M059J (cell line): ENCODE data around the gene MYL12B. TPM values are rescaled to one million over a fixed set of nuclear protein-coding genes. Genes with fewer than 3 reads are reported as not detected.
"Not testable (repeated sequence)": the region's sequence is repeated elsewhere in the genome, so short reads cannot be mapped to it uniquely, and the experiment has no call there.

Experiments used
- DNase-seq: peaks from one replicate; pipeline ENCODE4 v3.0.0-alpha.2; 2012; ENCODE audit warnings: low read depth
- total RNA-seq: library from RNA; depleted of rRNA; stranded (reverse); fragments of >200 nt; shearing (Covaris generic); gene quantifications from 2 replicates; pipeline ENCODE4 v1.2.3, GENCODE V29; 2014; rRNA removed

Gene MYL12B
- total RNA-seq, 1 experiment from 2014 or later: 528 TPM

DNA sequence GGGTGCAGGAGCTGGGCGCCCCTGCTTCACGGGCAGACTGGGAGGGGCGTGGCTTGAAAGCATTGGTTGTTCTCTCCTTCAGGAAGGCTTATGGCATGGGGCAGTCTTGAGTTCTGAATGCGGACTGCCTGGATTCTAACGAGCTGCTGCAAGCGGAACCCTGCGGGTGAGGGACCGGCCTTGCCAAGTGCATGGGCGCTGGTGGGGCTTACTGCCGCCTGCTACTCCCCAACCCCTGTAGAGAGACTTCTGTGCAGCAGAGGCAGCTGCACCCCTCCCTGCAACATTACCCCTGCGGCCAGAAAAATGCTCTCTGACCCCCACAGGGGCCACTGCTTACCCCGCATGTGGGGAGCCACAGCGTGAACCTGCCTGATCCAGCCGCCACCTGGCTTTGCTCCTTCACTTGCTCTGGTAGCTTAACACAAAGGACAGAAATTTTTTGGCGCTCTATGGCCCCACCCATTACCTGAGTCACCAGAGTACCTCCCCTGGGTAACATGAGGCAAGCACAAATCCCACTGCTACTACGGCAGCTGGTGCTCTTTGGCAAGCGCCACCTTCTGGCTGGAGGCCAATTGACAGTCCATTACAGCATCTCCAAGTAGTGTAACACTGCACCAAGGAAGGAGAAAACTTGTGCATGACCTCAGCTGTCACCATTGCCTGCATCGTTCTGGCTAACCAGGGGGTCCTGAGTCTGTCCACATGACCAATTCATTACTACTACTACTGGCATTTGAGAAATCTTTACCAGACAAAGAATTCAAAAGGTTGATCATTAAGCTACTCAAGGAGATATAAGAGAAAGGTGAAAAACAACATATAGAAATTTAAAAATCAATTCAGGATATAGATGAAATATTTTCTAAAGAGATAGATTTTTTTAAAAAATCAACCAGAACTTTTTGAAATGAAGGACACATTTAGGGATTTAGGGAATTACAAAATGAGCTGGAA, 35.4 kb downstream of the MYL12B start:
- peak; percentile 76 for DNase-seq

DNA sequence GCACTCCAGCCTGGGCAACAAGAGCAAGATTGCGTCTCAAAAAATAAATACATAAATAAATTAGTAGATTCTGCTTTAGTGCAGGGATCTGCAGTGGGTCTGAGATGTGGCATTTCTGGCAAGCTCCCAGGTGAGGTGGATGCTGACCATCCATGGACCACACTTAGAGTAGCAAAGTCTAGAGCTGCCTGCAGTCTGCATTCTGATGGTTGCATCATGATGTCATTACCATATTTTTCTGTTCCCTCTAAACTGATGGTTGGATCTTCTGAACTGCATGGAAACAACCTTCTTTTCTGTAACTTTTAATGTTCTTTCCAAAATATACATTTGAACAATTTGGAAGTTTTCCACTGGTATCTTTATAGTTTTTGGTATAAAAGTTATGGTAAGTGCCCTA, 42.9 kb downstream of the MYL12B start:
- no peak for DNase-seq

DNA sequence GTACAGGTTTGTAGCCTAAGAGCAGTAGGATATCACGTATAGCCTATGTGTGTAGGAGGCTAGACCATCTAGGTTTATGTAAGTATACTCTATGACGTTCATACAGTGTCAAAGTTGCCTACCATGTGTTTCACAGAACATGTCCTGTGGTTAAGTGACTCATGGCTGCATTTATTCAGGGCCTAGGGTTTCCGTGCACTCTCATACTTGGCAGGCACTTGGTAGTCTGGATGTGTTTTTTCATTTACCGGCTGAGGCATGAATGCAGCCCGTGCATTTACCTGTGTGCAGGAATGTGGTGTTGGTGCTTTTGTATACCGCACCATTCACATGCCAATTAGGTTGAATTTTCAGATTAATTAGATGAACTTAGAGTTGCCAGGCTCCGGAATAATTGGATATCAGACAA, 43.4 kb downstream of the MYL12B start:
- DNase-seq: peak; percentile 95

DNA sequence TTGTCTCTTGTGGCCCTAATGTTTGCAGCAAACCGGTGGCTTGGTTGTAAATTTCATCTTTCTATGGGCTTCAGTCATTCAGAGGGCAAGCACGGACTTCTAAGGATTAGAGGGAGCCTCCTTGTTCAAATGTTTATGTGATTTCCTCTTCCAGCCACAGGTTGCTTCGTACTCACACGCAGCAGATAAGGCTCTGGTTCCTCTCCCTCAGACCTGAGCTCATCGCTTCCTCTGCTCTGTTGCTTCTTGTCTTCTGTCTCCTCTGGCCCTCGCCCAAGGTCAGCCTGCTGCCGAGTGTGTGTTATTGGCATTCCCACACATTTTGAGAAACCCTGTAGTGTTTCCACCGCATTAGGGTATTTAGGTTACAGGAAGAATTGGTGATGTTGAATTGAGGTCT, 44.0 kb downstream of the MYL12B start:
- no peak for DNase-seq

DNA sequence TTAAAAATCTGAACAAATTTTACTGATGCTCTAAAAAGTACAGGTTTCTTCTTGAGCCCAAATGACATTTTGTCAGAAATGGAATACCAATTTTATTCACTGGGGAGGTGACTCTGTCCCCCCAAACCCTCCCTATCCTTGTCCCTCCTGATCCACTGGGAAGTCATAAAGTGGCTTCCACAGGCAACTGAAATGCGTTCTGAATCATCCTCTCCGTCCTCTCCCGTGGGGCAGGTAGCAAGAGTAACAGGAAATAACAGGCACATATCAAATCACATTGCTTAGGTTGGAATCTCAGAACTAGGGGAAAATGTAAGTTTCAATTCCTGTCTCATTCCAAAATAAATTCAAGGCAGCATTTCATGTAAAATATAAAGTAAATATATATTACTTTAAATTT, 44.5 kb downstream of the MYL12B start:
- DNase-seq: no peak

DNA sequence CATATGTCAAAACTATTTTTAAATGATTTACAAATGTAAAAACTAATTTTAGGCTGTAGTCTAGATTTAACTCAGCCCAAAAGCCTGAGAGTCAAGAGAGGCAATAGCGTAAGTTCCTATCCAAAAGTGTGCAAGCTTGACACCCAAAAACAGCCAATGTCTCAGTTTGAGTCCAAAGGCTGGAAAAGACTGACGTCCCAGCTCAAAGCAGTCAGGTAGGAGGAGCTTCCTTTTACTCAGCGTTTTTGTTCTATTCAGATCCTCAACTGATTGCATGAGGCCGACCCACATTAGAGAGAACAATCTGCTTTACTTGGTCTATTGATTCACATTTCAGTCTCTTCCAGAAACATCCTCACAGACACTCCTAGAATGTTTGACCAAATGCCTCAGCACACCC, 51.8 kb downstream of the MYL12B start:
- DNase-seq: no peak

DNA sequence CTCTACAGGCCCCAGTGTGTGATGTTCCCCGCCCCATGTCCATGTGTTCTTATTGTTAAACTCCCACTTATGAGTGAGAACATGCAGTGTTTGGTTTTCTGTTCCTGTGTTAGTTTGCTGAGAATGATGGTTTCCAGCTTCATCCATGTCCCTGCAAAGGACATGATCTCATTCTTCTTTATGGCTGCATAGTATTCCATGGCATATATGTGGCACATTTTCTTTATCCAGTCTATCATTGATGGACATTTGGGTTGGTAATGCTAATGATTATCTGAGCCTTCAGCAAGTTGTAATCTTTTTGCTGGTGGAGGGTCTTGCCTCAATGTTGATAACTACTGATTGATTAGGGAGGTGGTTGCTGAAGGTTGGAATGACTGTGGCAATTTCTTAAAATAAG, 53.4 kb downstream of the MYL12B start:
- DNase-seq: not testable (repeated sequence)

DNA sequence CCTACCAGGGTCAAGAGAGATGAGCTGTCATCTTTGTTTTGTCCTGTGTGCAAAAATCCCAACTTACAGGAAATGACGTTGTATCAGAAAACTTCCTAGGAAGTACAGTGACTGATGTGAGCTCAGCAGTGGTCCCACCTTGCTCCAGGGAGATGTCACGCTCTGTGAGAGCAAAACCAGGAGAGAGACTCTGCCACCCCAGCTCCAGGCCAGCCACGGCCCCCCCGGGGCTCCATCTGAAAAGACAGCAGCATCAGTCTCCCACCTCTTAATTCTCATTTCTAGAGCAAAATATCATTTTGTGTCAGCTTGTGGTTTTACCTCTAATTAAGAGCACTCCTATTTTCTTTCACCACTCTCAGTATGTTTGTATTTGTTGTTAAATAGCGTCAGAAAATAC, 57.5 kb downstream of the MYL12B start:
- DNase-seq: peak; percentile 16

DNA sequence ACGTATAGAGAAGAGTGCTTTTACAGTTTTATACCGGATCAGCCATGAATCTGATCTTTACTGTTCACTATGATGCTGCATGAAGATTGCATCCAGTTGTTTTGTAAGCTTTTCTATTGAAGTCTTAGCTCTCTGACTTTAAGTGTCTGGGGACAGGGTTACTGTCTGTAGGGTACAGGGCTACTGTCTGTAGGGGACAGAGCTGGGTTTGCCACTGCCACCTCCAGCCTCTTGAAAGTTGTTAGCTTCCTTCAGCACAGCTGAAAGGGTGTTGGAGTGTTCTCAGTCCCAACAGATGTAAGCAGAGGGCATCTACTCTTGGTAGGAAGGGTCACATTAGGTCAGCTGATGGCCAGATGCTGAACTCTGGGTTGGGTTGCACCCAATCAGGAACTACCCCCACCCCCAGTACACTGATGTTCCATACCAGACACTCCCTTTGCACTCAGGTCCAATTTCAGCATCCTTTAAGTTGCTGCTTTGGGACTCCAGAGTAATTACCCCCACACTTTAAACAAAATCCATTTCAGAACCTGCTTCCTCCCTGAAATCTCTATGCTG, 58.0 kb downstream of the MYL12B start:
- no peak for DNase-seq

DNA sequence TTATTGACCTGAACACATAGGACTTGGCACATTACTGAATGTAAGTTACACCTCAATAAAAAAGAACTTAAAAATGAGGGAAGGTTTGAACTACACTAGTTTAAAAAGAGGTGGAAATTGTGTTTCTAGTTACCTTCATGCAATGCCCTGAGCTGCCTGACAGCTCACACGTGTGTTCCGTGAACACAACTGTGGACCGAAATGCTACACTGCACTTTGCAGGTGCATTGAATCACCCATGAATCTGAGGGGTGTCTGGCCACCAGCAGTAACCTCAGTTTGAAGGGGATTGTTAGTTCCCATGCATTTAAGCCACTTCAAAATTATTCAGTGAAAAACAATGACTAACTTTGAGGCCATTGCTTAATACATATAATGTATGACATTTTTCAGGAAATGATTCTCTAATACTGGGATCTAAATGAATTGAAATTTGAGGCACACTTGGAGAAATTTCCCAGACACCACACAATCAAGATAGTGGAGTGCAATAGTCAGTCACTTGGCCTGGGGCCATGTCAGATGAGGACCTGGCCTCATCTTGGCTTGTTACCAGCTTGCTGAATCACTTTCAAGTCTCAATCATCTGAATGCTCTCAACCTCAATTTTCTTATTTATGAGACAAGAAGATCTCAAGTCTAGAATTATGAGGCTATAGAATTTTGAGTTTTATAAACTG, 59.3 kb downstream of the MYL12B start:
- peak; percentile 96 for DNase-seq

DNA sequence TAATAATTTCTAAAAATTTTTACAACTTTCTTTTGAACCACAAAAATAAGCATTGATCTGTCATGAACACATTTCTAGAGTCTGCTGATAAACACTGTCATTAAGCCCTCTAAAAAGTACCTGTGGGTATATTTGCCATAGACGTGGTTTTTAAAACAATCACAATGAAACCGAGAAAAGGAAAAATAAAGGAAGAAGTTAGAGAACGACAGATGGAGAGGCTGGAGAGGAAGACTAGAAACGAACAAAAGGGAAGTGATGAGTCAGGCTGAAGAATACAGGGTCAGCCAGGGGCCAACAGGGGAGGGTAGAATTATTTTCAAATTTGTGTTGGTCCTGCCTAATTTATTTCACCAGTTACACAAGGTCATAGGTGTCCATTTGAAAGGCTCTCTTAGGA, 62.0 kb downstream of the MYL12B start:
- peak; percentile 43 for DNase-seq

Other genes starting within 250 kb of the MYL12B start
- gene LPIN2, start 249.0 kb upstream of the MYL12B start, total RNA-seq: 29.5 and 36.2 TPM in 2 replicates
- gene MYOM1, start 42.2 kb upstream of the MYL12B start, total RNA-seq: 0.10 TPM in 1 of 2 replicates, not detected in the other
- 810 and 944 TPM in 2 replicates for gene MYL12A, start 14.3 kb upstream of the MYL12B start, total RNA-seq
- gene TGIF1, start 188.0 kb downstream of the MYL12B start, total RNA-seq: 113 and 126 TPM in 2 replicates